Rectal smooth muscle tissue (tissue), 1 donor: ENCODE results near the gene SCLY.
"Not testable (repeated sequence)": the region's sequence is repeated elsewhere in the genome, so short reads cannot be mapped to it uniquely, and the experiment has no call there.

ENCODE experiments used
- H3K27ac ChIP-seq: one replicate; pipeline ENCODE4 v1.7.0; 2013; ENCODE audit warnings: low read depth, low read length, inconsistent platforms
- H3K27me3 ChIP-seq: one replicate; pipeline ENCODE4 v1.7.0; 2013; ENCODE audit warnings: low read length; ENCODE audit not compliant: control insufficient read depth, insufficient read depth
- H3K36me3 ChIP-seq: one replicate; pipeline ENCODE4 v1.7.0; 2013; ENCODE audit warnings: low read length; ENCODE audit not compliant: control insufficient read depth, insufficient read depth
- H3K4me1 ChIP-seq: one replicate; pipeline ENCODE4 v1.7.0; 2013; ENCODE audit warnings: low read length; ENCODE audit not compliant: control insufficient read depth, insufficient read depth
- H3K4me3 ChIP-seq: one replicate; pipeline ENCODE4 v1.7.0; 2013; ENCODE audit warnings: low read length
- H3K9ac ChIP-seq: one replicate; pipeline ENCODE4 v1.7.0; 2013; ENCODE audit warnings: low read length

SCLY gene

DNA sequence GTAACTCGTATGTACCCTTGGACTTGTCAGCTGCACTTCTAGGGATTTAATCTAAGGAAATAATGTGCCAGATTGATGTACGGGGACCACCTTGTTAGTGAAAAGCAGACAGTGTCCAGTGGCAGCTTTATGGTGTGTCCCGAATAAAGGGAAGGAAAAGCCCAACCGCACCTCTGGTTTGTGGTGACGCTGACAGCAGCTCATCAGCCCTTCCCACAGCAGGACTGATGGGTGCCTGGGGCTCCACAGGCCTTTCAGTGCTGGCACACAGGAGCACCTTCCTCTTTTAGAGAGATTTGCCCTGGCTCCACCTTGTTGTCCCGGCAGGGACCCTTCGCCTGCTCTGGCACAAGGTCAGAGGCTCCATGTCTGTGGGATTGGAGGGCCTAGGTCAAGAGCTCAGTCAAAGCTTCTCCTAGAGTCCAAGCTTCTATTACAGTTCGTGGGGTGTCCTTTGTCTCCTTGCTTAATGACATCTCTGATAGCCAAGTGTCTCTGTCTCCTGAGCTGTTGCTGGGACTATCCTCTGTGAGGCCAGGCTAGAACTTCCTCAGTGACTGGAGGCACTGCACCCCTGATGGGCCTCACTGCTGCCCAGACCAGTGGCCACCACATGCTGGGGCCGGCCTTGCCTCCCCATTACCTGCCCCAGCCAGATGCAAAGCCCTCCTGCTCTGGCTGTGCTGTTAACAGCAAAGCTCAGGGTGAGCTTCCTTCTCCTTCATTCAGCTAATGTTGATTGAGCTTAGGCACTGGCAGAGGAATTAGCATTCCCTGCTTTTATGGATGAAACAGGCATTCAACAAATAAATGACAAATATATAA lies 33.0 kb upstream of the SCLY start:
- no peaks in the 10 kb centered on the region for H3K4me1 ChIP-seq
- no peaks in the 10 kb centered on the region for H3K36me3 ChIP-seq
- H3K9ac ChIP-seq = no peak overlapping the region
- H3K27me3 ChIP-seq = no peaks in the 10 kb centered on the region
- H3K4me3 ChIP-seq = no peak overlapping the region
- H3K27ac ChIP-seq = no peak overlapping the region

DNA sequence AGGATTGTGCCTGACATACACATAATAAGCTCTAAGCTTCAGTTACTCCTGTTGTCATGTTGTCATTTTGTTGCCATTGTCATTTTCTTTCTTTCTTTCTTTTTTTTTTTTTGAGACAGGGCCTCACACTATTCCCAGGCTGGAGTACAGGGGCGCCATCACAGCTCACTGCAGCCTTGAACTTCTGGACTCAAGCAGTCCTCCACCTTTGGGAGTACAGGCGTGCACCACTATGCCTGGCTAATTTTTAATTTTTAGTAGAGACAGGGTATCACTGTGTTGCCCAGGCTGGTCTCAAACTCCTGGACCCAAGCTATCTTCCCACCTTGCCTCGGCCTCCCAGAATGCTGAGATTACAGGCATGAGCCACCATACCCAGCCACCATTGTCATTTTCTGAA lies 30.9 kb upstream of the SCLY start:
- Histone ChIP-seq H3K27me3 (no peaks in the 10 kb centered on the region), H3K4me1 (no peaks in the 10 kb centered on the region), H3K4me3 (no peak overlapping the region), H3K36me3 (no peaks in the 10 kb centered on the region), H3K9ac (no peak overlapping the region), H3K27ac (no peak overlapping the region)

DNA sequence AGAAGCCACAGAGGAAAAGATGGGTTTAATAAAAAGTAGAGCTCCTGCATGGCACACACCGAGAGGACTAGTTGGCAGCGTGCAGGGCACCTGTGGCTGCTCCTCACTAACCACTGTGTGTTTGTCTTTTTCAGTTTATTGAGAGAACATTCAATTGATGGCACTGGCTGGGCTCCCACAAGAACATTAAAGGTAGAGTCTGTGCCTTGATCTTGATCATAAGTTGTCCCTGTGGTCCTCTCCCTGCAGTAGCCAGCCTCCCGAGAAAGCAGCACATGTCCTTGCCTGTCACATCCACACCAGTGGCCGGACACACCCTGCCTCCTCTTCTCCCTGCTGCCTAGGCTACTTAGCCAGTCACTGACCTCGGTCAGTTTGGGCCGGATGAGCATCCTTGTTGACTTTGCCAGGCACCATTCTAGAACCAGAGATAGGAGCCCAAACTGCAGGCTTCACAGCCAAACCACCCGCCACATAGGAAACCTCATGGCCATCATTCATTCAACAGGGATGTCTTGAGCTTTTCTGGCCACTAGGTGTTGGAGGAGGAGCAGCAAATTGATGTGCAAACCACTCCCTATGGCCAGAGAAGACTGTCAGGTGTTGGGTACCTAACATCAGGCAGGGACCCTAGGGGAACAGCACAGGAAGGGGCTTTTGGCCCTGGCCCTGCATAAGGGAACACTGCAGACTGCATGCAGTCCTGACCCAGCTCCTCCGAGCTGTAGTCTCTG lies 30.2 kb upstream of the SCLY start:
- no peak overlapping the region for H3K4me3 ChIP-seq
- no peaks in the 10 kb centered on the region for H3K4me1 ChIP-seq
- no peaks in the 10 kb centered on the region for H3K36me3 ChIP-seq
- H3K27me3 ChIP-seq = no peaks in the 10 kb centered on the region
- no peak overlapping the region for H3K9ac ChIP-seq
- H3K27ac ChIP-seq = no peak overlapping the region

DNA sequence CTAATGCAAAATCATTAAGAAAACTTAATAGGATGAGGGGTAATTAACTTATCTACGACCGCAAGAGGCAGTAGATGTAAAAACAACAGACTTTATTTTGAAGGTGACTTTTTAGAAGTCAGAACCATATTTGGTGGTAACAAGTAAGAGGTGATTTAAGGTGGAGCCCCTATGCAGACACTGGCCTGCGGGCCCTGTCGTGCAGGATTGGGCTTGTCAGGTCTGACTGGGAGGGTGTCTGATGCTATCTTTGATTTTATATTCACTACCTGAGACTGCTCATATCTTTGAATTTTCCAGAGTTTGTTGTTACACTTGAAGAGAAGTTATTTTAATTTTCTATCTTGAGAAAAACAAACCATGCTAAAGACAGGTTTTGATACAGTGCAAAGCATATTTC lies 29.1 kb upstream of the SCLY start:
- no peak overlapping the region for H3K9ac ChIP-seq
- no peak overlapping the region for H3K27ac ChIP-seq
- H3K4me3 ChIP-seq = no peak overlapping the region
- no peaks in the 10 kb centered on the region for H3K27me3 ChIP-seq
- H3K4me1 ChIP-seq = no peaks in the 10 kb centered on the region
- H3K36me3 ChIP-seq = no peaks in the 10 kb centered on the region

- Histone ChIP-seq H3K9ac (no peak overlapping the region), H3K36me3 (peaks cover 2% of the 10 kb centered on the region), H3K27ac (no peak overlapping the region), H3K4me3 (no peak overlapping the region), H3K4me1 (no peaks in the 10 kb centered on the region), H3K27me3 (no peaks in the 10 kb centered on the region)
These were observed 28.0 kb upstream of the SCLY start for GRCh38 chr2:238032755-238033337.

DNA sequence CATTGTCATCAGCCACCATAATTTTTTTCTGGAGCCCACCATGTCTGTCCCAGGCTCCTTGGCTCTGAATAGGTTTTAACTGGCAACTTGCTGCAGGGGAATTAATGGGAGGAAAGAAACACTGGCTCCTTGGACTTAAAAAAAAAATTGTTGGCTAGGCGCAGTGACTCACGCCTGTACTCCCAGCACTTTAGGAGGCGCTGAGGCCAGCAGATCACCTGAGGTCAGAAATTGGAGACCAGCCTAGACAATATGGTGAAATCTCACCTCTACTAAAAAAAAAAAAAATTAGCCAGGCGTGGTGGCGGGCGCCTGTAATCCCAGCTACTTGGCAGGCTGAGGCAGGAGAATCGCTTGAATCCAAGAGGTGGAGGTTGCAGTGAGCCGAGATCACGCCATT lies 26.8 kb upstream of the SCLY start:
- not testable (repeated sequence) for H3K4me3 ChIP-seq, H3K9ac ChIP-seq, H3K4me1 ChIP-seq, H3K27me3 ChIP-seq, H3K36me3 ChIP-seq, H3K27ac ChIP-seq

DNA sequence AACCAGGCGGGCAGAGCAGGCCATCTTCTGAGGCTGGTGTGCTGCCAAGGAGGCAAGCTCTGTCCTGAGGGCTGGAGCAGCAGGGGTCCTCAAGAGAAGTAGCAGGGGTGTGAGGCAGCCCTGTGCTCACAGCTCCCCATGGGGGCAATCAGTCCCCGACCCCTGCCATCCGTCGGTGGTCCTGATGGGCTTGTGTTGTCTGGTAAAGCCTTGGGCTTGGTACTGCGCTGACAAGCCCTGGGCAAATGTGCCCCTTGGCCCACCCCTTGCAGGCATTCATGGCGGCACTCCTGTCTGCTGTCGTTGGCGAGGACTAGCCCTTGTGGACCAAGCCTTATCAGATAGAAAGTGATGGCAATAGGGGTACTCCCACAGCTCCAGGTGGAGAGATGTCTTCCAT lies 22.6 kb upstream of the SCLY start:
- H3K27ac ChIP-seq = no peak overlapping the region
- H3K4me1 ChIP-seq = no peaks in the 10 kb centered on the region
- peaks cover 11% of the 10 kb centered on the region for H3K36me3 ChIP-seq
- H3K27me3 ChIP-seq = no peaks in the 10 kb centered on the region
- no peak overlapping the region for H3K9ac ChIP-seq
- H3K4me3 ChIP-seq = no peak overlapping the region

DNA sequence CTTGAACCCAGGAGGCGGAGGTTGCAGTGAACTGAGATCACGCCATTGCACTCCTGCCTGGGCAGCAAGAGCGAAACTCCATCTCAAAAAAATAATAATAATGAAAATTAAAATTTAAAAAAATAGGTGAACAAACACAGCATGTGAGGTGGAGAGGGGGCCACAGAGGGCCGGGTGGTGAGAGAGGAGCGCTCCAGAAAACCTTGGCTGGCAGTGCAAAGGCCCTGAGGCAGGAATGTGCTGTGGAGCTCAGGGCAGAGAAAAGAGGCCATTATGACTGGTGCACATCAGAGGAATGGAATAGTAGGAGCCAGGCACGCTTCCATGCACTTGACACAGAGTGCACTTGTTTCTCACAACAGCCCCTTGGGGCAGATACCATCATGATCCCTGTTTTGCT lies 21.6 kb upstream of the SCLY start:
- Histone ChIP-seq H3K4me1 (no peaks in the 10 kb centered on the region), H3K9ac (no peak overlapping the region), H3K27ac (no peak overlapping the region), H3K4me3 (no peak overlapping the region), H3K27me3 (no peaks in the 10 kb centered on the region), H3K36me3 (peaks cover 11% of the 10 kb centered on the region)

GRCh38 chr2:238039985-238040384 lies 20.8 kb upstream of the SCLY start:
- Histone ChIP-seq H3K4me3 (no peak overlapping the region), H3K9ac (no peak overlapping the region), H3K4me1 (no peaks in the 10 kb centered on the region), H3K27ac (no peak overlapping the region), H3K27me3 (no peaks in the 10 kb centered on the region), H3K36me3 (peaks cover 11% of the 10 kb centered on the region)

DNA sequence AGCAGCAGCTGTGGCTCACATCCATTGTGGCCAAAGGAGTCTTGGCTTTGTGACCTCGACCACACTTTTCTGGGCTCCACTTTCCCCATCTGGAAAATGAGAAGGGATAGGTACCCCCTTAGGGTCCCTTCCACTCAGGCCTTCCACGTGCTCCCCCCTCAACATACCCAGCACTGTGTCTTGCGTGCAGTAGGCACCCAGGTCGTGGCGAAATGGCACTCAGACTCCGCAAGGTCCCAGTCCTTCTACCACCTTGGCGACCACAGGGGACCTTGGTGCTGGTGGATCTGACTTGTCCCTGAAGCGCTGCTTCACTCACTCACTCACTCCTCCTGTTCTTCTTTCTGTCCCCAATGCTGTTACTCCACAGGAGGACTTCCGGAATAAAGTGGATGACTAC lies 19.9 kb upstream of the SCLY start:
- Histone ChIP-seq H3K27ac (no peak overlapping the region), H3K36me3 (peaks cover 11% of the 10 kb centered on the region)

GRCh38 chr2:238042090-238042489 lies 18.7 kb upstream of the SCLY start:
- H3K4me1 ChIP-seq = no peaks in the 10 kb centered on the region
- H3K27ac ChIP-seq = no peak overlapping the region
- no peak overlapping the region for H3K4me3 ChIP-seq
- H3K27me3 ChIP-seq = no peaks in the 10 kb centered on the region
- H3K36me3 ChIP-seq = peaks cover 13% of the 10 kb centered on the region
- no peak overlapping the region for H3K9ac ChIP-seq

More for the DNA sequence above, 19.9 kb upstream of the SCLY start:
- no peak overlapping the region for H3K4me3 ChIP-seq
- H3K4me1 ChIP-seq = no peaks in the 10 kb centered on the region
- H3K9ac ChIP-seq = no peak overlapping the region
- H3K27me3 ChIP-seq = no peaks in the 10 kb centered on the region

GRCh38 chr2:238042849-238043584 lies 17.8 kb upstream of the SCLY start:
- no peak overlapping the region for H3K27ac ChIP-seq
- H3K4me3 ChIP-seq = no peak overlapping the region
- no peaks in the 10 kb centered on the region for H3K27me3 ChIP-seq
- H3K36me3 ChIP-seq = peaks cover 10% of the 10 kb centered on the region
- no peak overlapping the region for H3K9ac ChIP-seq
- no peaks in the 10 kb centered on the region for H3K4me1 ChIP-seq
